GM03348 (cell line): ENCODE measurements around the gene SCAF1.

ENCODE experiments used
- DNase-seq: peaks from one replicate; pipeline ENCODE4 v3.0.0; 2012; ENCODE audit warnings: low spot score

Gene SCAF1

GRCh38 chr19:49646586-49646985 lies 4.6 kb downstream of the SCAF1 start:
- no peak for DNase-seq

- no peak for DNase-seq
Measured at GRCh38 chr19:49651029-49651819, 9.2 kb downstream of the SCAF1 start.

- no peak for DNase-seq
Measured at GRCh38 chr19:49651820-49652550, 10.0 kb downstream of the SCAF1 start.

GRCh38 chr19:49652551-49653465 lies 10.8 kb downstream of the SCAF1 start:
- no peak for DNase-seq

GRCh38 chr19:49653466-49653806 lies 11.4 kb downstream of the SCAF1 start:
- no peak for DNase-seq

- DNase-seq = no peak
Measured at GRCh38 chr19:49654581-49654980, 12.6 kb downstream of the SCAF1 start.

- DNase-seq = no peak
Measured at GRCh38 chr19:49655570-49656455, 13.8 kb downstream of the SCAF1 start.

GRCh38 chr19:49656456-49657109 lies 14.6 kb downstream of the SCAF1 start:
- no peak for DNase-seq

GRCh38 chr19:49657493-49658138 lies 15.6 kb downstream of the SCAF1 start:
- no peak for DNase-seq

GRCh38 chr19:49658139-49658517 lies 16.1 kb downstream of the SCAF1 start:
- DNase-seq = no peak

- DNase-seq = no peak
Measured at GRCh38 chr19:49658566-49659442, 16.8 kb downstream of the SCAF1 start.

- DNase-seq = no peak
Measured at GRCh38 chr19:49660338-49660961, 18.4 kb downstream of the SCAF1 start.

- DNase-seq = no peak
Measured at GRCh38 chr19:49662011-49662410, 20.0 kb downstream of the SCAF1 start.

GRCh38 chr19:49663224-49663623 lies 21.2 kb downstream of the SCAF1 start:
- no peak for DNase-seq

GRCh38 chr19:49664171-49665035 lies 22.4 kb downstream of the SCAF1 start:
- peak; percentile 92 for DNase-seq

GRCh38 chr19:49665036-49665350 lies 23.0 kb downstream of the SCAF1 start:
- no peak for DNase-seq

- DNase-seq = peak; percentile 97
Measured at GRCh38 chr19:49665351-49666119, 23.5 kb downstream of the SCAF1 start, which contains the start of the genes BCL2L12 and IRF3. BCL2L12 (plus strand) TSS chr19:49665933; CDS start chr19:49666693, 760 bp downstream. IRF3 (minus strand) TSS chr19:49665857; CDS start chr19:49664838, 1,019 bp downstream.
